ENCODE results near the gene GDE1.

The GDE1 gene

GRCh38 chr16:19458722-19459379 lies 63.0 kb downstream of the GDE1 start:
- TF ChIP-seq GABPA (IDR thresholded peaks at IDR 0.05; ENCODE audit: low read depth) (no peak), SPI1 (IDR thresholded peaks at IDR 0.05; ENCODE audit: borderline replicate concordance, low read depth) (no peak), CTCF (IDR thresholded peaks at IDR 0.05; ENCODE audit: insufficient read depth, low read length) (no peak), REST (IDR thresholded peaks at IDR 0.05; ENCODE audit: insufficient replicate concordance, low read depth) (no peak), POLR2AphosphoS5 (IDR thresholded peaks at IDR 0.05; ENCODE audit: low read depth) (no peak)
- no peak overlapping the region for H3K4me3 ChIP-seq (replicated peaks; ENCODE audit: insufficient read depth, low read length)
- H3K27me3 ChIP-seq (ENCODE audit: insufficient read depth, poor library complexity, severe bottlenecking), result no peaks in the 10 kb centered on the region
- H3K27ac ChIP-seq (replicated peaks), result no peak overlapping the region
- DNase-seq (ENCODE audit: low read depth in 1 of 2, low spot score in 1 of 2), result no peak
